ENCODE measurements around the gene KBTBD12.

KBTBD12 gene

DNA sequence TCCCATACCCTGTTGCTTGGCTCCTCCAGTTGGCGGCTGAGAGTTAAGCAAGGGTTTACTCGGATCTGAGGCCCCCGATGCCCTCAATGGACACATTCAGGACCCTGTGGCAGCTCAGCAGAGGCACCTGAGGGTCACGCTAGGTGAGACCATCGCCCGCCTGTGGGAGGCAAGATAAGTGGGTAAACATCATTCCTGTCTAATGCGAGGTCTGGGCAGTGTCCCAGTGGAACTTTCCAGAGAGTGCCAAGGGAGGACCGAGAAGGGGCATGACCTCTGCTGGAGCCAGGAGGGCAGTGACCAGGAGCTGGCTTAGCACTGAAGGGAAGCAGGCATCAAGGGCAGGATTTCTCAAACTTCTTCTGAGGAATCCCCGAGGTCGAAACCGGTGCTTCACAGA lies 71.8 kb downstream of the KBTBD12 start:
- DNase-seq = no peak

DNA sequence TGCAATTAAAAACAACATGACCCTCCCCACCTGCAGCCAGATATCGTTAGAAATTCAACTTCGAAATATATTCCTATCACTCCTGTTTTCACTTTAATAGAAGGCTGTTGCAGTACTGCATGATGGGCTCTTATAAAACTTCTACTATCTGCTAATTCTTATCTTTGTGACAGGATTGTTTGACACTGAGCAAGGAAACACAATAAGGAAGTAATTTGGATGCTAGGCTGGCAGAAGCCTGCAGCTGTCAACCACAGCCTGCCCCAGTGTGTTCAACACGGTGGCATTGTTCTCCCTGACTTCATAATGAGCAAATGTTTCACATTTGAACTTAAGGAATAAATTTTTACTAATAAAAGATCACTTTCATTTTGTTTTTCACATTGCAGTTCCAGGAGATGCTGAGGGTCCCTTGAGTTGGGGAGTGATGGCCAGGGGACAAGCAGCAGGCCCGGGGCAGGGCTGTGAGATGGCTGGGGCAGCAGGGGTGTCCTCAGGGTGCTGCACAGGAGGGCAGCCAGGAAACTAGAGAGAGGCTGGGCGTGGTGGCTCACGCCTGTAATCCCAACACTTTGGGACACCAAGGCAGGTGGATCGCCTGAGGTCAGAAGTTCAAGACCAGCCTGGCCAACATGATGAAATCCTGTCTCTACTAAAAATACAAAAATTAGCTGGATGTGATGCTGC lies 72.4 kb downstream of the KBTBD12 start:
- DNase-seq = no peak

DNA sequence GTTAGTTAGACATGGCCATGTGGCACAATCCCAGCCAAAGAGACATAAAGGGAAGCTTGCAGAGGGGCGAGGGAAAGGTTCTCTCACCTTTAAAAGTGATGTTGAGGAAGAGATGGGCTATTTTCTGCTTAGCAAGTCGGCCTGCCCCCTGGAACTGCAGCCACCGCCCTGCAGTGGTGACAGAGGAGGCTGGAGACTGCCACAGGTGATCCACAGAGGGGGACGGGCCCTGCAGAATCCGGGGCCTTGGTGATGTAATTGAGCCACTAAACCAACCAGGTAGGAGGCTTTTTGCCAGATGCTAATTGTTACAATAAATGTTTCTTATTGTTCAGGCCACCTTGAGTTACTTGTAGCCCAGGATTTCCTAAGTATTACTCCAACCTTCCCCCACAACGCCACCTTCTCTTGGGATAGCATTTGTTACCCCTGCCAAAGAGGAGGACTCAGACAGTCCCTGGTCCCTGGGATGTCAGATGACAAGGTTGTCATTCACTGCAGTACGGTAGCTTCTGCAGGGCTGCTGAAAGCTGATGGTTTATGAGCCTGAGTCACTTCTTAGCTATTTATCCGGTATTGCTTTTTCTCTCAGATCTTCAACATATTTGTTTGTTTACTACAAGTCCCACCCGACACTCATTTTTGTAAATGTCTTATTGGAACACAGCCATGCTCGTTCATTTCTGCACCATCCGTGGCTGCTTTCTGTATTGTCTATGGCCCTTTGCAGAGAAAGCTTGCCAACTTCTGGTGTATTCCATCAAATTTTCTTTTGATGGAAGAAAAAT lies 73.9 kb downstream of the KBTBD12 start:
- no peak for DNase-seq

DNA sequence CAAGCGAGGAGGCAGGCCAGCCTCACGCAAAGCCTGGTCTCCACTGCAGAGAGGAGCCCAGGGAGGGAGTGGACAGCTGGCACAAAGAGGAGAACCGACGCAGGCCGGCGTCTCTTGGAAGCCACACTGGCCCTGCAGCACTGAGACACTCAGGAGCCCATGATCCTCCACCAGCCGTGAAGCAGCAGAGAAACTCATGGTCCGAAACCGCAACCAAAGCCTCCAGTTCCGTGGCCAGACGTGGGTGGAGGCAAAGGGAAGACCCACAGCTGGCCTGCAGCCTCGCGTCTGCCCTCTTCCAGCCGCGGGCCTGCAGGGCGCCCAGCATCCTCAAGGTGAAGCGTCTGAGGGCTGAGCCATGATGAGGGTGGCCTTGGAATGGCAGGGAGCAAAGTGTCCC lies 75.0 kb downstream of the KBTBD12 start:
- DNase-seq = no peak

DNA sequence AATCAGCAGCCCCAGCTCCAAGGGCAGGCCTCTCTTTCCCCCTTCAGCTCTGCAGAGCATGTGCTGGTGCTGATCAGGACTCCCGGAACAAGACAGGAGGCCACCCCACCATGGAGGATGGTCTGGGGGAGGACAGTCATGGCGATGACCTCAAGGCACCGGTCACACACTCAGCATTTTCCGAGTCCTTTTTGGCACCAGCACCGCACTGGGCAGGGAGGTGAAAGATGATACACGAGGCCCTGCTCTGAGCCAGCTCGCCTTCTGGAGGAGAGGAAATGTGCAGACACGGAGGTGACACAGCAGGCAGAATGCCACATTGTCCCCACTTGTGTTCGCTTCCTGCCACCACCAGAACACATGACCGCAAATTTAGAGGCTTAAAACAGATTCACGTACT lies 75.4 kb downstream of the KBTBD12 start:
- DNase-seq = no peak

DNA sequence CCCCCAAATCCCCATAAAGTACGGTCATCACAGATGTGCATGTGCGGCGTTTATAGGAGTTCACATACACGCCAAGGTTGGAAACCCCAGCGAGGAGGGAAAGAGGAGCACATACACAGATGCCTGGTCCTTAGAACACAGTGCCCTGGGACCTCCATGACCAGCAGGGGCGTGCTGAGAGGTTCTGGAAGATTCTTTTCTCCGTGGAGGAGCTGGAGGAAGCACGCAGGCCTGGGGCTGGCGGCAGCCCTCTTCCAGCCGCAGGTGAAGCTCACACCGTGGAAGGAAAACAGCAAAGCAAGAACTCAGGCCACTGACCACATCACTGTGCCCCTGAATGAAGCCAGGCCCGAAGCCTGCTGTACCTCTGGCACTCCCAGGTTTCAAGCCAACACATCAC lies 76.2 kb downstream of the KBTBD12 start:
- no peak for DNase-seq

DNA sequence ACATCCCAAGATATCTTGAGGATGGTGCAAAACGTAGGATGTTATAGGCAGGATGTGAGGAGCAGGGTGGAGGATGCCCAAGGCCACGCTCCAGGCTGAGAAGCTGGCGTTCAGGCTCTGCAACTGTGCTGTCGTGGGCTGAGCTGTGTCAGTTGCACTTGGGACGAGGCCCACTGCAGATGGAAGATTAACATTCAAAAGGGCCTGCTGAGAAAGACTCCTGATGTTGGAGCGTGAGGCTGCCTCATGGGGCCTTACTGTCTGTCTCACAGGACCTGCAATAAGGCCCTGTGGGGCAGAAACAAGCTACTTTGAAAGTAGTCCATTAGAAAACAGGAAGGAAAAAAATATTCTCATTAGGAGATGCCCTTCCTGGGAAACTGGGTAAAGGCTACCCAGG lies 76.6 kb downstream of the KBTBD12 start:
- no peak for DNase-seq

DNA sequence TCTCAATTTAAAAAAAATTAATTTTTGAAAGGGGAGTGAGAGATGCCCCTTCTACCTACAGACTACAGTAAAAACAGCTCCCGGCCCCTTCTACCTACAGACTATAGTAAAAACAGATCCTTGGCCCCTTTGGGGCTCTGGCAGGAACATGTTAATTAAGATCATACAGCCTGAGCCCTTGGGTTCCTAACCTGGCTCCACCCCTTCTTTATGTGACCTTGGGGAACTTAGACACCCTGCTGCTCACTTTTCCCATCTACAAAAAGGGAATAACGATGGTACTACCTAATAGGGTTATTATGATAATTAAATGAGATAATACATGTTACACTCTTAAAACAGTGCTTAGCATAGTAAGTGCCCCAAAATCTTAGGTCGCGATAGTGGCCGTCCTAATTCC lies 77.1 kb downstream of the KBTBD12 start:
- no peak for DNase-seq

DNA sequence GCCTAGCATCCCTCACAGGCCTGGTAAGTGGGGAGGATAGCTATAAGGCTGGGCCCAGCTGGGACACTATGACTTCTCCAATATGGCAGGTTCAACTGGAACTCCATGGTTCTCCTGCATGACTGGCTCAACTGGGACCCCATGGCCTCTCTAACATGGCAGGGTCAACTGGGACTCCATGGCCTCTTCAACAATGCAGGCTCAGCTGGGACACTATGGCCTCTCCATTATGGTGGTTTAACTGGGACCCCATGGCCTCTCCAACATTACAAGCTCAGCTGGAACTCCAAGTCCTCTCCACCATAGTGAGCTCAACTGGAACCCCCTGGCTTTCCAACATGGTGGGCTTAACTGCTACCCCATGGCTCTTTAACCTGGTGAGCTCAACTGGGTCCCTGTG lies 79.0 kb downstream of the KBTBD12 start:
- DNase-seq = no peak

DNA sequence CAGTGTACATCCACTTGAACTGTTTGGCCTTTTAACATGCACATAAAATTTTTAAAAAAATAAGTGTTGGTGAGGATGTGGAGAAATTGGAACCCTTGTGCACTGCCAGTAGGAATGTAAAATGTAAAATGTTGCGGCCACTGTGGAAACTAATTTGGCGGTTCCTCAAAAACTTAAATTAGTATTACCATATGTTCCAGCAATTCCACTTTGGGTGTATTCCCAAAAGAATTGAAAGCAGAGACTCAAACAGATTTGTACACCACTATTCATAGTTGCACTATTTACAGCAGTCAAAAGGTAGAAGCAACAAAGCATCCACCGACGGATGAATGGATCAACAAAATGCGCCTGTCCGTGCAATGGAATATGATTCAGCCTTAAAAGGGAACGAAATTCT lies 82.0 kb downstream of the KBTBD12 start:
- DNase-seq = no peak

DNA sequence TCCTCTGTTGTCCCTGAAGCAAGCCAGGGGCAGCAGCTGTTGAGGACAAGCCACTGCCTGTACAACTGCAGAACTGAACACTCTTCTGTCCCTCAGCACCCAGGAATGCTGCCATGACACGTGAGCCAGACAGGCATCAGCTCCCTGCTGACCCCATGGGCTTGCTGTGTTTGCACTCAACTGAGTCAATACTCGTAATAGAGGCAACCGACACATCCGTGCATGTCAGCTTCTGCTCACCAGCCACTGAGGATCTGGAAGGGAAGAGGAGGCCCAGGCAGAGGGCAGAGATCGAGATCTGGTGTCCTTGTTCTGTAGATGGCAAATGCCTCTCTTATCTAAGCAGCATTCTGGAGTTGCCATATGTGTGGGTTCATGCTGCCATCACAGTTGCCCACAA lies 82.9 kb downstream of the KBTBD12 start:
- no peak for DNase-seq

DNA sequence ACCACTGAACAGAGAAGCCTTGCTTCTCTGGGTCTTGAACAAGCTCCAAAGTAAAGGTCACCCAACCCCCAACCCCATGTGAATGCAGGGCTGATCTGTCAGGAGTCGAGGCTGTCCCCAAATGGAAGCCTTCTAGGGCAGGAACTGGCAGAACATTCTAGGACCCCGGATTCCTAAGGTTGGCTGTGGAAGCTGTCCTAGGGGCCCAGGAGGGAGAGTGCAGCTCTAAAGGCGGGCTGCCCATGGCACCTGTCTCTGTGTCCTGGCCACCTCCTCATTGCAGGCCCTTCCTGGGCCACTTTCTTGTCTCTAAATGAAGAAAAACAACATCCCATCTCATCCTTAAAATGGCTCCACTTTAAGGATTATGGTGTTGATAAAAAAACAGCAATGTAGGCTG lies 83.6 kb downstream of the KBTBD12 start:
- no peak for DNase-seq

DNA sequence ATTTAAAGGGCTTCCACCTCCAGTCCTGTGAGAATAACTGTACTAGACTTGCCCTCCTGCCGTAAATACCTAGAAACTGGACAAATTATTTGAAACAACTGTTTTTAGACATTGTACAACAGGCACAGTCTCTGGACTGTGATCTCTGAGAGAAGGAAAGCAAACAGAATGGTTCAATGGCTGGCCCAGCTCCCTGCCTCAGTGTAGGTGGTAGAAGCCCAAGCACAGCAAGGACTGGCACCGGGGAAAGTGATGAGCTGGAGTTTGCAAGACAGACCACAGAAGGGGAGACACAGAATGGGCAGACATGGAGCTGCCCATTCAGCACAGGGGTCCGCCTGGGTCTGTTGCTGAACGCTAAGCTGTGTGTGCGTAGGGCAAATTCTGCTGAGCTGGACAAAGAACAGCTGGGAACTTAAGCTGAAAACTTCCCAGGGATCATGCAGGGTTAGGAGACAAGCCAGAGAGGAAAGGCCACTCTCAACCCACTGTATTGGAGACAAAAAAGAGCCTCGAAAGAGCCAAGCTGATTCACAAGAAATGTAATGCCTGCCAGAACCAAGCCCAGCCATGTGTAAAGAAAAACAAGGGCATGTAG lies 84.6 kb downstream of the KBTBD12 start:
- no peak for DNase-seq

DNA sequence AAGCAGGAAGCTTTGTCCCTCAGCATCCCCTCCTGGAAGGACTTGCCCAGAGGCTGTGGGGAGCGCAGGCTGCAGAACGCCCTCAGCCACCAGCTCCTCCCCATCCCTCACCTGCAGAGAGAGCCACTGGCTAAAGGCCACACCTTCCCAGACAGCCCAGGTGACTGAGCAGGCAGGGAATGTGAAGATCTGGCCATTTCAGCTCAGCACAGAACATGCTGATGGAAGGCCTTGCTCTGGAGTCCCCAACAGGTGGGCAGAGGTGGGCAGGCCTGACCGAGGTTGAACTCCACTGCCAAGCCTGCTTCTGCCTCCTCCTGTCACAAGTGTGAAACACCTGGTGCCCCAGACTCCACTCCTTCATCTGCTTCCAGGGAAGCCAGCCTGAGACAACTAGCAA lies 86.5 kb downstream of the KBTBD12 start:
- DNase-seq = no peak

DNA sequence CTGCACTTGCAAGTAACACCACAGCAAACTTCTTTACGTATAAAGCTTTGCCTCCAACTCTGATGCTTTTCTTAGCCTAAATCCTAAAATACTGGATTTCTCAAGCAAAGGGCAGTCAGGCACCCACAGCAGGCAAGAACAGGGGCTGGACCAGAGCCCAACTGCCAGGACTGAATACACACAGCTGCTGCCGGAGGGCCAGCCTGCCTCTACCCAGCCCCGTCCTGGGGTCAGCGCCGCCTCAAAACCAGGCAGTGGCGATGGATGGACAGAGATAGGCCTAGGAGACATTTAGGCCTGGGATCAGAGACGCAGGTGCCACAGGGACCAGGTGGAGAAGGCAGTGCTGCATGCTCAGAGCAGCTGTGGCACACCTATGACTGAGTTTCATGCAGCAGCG lies 89.6 kb downstream of the KBTBD12 start:
- no peak for DNase-seq

DNA sequence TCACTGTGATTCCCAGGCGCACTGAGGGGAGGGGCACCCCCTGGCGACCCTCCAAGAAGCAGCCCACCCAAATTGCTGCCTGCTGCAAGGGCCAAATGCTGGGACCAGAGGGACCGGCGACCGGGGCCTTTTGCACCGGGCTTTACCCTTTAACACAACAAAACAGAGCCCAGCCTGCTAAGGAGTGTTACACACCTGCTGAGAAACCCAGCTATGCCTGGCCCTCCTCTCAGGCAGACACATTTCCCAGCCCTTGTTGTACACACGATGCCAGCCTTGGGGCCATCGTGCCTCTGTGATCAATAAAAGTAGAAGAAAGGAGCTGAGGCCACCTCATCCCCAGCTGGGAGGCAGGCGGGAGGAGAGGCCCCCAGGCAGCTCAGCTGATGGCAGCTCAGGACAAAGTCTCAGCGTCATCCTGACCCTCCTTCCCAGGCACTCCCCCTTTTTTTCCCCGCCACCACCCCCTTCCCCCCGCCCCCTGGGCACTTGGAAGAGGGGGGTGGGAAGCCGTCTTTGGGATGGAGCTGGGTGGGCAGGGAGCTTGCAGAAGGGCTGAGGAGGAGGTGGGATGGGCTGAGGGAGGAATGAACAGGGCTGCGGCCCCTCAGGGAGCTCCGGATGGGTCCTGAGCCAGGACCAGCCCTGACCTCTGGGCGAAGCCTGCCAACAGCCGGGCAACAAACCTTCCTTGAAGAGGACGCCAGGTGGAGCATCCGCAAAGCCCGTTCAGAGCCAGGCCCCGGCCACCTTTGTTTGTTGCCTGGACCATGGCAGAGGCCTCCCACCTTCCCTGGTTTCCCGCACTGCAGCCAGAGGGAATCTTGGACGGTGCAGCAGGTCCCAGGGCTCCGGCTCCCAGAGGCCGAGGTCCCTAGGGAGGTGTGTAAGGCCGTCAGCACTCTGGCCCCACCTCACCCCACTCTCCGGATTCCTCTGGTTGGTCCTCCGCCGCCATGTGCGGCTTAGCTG lies 91.3 kb downstream of the KBTBD12 start:
- no peak for DNase-seq

DNA sequence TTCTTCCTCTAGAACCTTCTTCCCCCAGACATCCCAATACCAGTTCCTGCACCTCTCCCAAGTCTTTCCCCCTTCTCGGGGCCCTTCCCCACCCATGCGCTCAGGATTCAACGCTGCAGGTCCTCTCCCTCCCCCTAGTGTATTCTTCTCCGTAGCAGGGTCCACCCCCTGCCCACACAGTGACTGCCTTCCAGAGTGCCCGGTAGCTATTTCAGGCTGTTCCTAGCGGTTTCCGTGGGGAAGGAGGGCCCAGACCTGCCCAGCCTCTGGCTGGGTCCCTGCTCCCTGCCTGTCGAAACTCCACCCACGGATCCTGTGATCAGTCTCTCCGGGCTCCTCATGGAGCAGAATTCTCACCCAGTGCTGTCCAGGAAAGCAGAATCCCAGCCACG lies 92.0 kb downstream of the KBTBD12 start:
- DNase-seq = no peak

DNA sequence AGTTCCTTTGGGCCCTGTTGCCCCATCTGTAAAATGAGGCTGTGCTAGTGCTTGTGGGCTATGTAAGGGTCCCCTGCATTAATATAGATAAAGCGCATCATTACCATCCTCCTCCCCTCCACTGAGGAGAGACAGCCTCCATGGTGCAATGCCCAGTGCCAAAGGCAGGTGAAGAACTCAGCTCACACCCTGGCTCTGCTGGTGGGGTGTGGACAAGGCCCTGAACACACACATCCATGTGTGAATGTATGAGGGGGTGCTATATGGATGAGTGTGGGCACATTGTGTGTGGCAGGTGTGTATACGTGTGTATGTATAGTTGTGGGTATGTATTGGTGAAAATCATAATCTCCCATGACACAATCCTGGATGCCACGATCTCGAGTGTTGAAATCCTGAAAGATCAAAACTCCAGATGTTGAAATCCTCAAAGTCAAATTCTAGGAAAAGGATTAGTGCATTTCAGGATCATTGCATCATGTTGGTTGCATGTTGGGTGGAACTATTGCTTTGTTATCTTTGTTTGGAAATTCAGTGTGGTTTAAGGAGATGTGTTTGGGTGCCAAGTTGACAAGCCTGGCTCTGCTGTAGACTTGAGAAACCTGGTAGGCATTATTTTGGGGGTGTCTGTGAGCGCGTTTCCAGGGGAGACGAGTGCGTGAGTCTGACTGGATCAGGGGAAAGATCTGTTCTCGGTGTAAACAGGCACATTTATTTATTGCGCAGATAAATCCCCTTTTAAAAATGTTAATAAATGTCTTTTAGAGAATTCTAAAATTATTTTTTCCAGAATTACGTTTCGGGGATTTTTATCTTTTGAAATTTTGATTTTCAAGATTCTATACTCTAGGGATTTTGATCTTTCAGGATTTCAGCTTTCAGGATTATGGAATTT lies 95.2 kb downstream of the KBTBD12 start:
- DNase-seq = peak; percentile 18 to 20

DNA sequence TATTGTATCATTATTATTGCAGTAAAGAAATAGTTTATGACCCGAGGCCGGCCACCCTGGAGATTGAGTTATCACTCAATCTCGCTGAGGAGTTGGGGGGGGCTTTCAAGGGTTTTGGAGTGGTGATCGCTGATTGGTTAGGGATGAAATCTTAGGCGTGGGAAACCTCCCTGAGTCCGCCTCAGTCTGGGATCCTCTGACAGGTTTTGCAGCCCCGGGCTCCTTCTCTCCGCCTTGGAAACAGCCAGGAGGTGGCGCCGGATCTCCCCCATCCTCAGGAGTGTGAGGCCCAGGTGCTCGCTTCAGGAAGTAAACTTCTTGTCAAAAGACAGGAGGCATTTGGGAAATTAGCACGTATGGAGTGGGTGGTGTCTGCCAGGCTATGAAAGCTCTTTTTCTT lies 96.1 kb downstream of the KBTBD12 start:
- DNase-seq = no peak

DNA sequence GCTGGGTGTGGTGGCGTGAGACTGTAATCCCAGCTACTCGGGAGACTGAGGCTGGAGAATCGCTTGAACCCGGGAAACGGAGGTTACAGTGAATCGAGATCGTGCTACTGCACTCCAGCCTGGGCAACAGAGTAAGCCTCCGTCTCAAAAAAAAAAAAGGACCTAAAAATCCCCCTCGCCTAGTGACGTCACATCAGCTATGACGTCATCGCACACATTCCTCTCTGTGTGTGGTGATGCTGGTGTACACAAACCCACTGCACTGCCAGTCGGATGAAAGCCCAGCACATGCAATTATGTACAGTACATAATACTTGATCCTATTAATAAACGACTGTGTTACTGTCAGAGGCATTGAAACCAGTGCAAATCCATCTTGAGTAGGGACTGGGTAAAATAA lies 97.0 kb downstream of the KBTBD12 start:
- DNase-seq = no peak

DNA sequence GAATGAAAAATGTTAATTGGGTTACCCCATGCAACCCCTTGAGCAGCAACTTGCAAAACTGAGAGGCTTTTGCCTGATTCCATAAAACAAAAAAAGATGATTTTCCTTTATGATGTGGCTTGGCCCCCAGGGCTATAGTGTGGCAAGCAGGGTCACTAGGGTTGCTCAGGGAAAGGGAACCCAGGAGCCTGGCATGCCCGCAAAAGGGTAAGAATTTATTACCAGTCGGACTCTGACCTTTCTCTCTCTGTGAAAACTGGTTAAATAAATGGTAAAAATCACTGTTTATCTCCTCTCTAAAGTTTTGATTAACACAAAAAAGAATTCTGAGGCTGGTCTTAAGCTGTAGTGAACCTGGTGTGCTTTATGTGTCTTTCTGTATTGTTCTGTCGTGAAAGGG lies 99.5 kb downstream of the KBTBD12 start:
- DNase-seq = no peak

DNA sequence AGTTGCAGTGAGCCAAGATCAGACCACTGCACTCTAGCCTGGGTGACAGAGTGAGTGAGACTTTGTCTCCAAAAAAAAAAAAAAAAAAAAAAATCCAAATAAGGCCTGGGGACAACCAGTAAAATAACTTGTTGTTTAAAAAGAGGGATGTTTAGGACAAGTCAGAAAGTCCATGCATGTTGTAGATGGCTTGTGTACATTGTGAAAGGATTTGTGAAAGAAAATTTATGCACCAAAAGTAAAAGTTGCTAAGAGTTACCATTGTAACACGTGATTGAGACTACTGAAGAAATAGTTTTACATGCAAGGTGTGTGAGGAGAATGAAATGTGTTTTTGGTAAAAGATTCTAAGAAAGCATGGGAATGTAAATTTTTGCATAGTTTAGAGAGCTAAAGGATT lies 101.5 kb downstream of the KBTBD12 start:
- no peak for DNase-seq

Data from AML-193 (cell line).